Endodermal cell (in vitro differentiated cells): ENCODE results near the gene PRRC2B. TPM values are rescaled to one million over a fixed set of nuclear protein-coding genes. Genes with fewer than 3 reads are reported as not detected.

Source experiments
- DNase-seq: peaks from one replicate; pipeline ENCODE4 v3.0.0-alpha.2; 2017
- H3K27ac ChIP-seq: 2 replicates; pipeline ENCODE4 v1.5.1; 2013; ENCODE audit warnings: mild to moderate bottlenecking, low read depth, low read length, moderate library complexity
- H3K27me3 ChIP-seq: 2 replicates; pipeline ENCODE4 v1.6.1; 2013; ENCODE audit warnings: mild to moderate bottlenecking, low read length, moderate library complexity; ENCODE audit not compliant: insufficient read depth, control insufficient read depth, poor library complexity, severe bottlenecking
- H3K36me3 ChIP-seq: 2 replicates; pipeline ENCODE4 v1.7.0; 2013; ENCODE audit warnings: mild to moderate bottlenecking, low read length, moderate library complexity; ENCODE audit not compliant: control insufficient read depth, insufficient read depth
- H3K4me1 ChIP-seq: one replicate; pipeline ENCODE4 v1.7.0; 2013; ENCODE audit warnings: low read length; ENCODE audit not compliant: control insufficient read depth, insufficient read depth
- H3K4me3 ChIP-seq: 2 replicates; pipeline ENCODE4 v1.5.1; 2013; ENCODE audit warnings: mild to moderate bottlenecking, low read length, moderate library complexity
- H3K9ac ChIP-seq: 2 replicates; pipeline ENCODE4 v1.6.1; 2013; ENCODE audit warnings: mild to moderate bottlenecking, low read length, moderate library complexity; ENCODE audit not compliant: poor library complexity, severe bottlenecking; ENCODE audit errors: extremely low read depth
- H3K9me3 ChIP-seq: 2 replicates; pipeline ENCODE4 v1.6.1; 2013; ENCODE audit warnings: mild to moderate bottlenecking, low read length, moderate library complexity; ENCODE audit not compliant: control insufficient read depth
- H3K27ac Mint-ChIP-seq: 2 replicates; pipeline ENCODE4 v1.8.0; 2020; ENCODE audit warnings: mixed read lengths
- H3K27me3 Mint-ChIP-seq: 2 replicates; pipeline ENCODE4 v1.8.0; 2021; ENCODE audit warnings: mild to moderate bottlenecking, mixed read lengths; ENCODE audit not compliant: insufficient read depth
- H3K36me3 Mint-ChIP-seq: 2 replicates; pipeline ENCODE4 v1.8.0; 2020; ENCODE audit warnings: low read depth, mixed read lengths
- H3K4me1 Mint-ChIP-seq: 2 replicates; pipeline ENCODE4 v1.8.0; 2020; ENCODE audit warnings: mixed read lengths
- H3K4me3 Mint-ChIP-seq: 2 replicates; pipeline ENCODE4 v1.8.0; 2020; ENCODE audit warnings: mild to moderate bottlenecking, moderate library complexity, mixed read lengths
- H3K9me3 Mint-ChIP-seq: 2 replicates; pipeline ENCODE4 v1.8.0; 2020; ENCODE audit warnings: mild to moderate bottlenecking, mixed read lengths
- WGBS, 2 experiments: methylation state at CpG; one replicate each; pipeline versions ENCODE4 v1.1.5 to v1.1.7; 2013; ENCODE audit warnings: missing lambda C conversion rate in 2 of 2, mixed read lengths in 1 of 2; ENCODE audit not compliant: insufficient coverage in 1 of 2, insufficient read length in 1 of 2; 5-methylcytosine and 5-hydroxymethylcytosine counted together
- total RNA-seq, 2 donors: library from RNA; stranded (reverse); fragmentation: NEBNext Ultra II Directional in 1 of 2; extraction: Animal tissue kit (Norgen Biotek cat#: 25700) in 1 of 2; gene quantifications; 2 replicates in 1 of 2; 3 replicates in 1 of 2; pipeline ENCODE4 v1.2.1, GENCODE V29; 2021
- TF ChIP-seq, protein P1 (sequence below): fragments of 200-600 bp; sonication (generic); conservative IDR thresholded peaks from 2 replicates; pipeline ENCODE4 v1.5.0; 2021; ENCODE audit warnings: antibody characterized with exemption, mild to moderate bottlenecking

The PRRC2B gene
- total RNA-seq, 2 donors from 2014 or later: 309 to 334 TPM

DNA sequence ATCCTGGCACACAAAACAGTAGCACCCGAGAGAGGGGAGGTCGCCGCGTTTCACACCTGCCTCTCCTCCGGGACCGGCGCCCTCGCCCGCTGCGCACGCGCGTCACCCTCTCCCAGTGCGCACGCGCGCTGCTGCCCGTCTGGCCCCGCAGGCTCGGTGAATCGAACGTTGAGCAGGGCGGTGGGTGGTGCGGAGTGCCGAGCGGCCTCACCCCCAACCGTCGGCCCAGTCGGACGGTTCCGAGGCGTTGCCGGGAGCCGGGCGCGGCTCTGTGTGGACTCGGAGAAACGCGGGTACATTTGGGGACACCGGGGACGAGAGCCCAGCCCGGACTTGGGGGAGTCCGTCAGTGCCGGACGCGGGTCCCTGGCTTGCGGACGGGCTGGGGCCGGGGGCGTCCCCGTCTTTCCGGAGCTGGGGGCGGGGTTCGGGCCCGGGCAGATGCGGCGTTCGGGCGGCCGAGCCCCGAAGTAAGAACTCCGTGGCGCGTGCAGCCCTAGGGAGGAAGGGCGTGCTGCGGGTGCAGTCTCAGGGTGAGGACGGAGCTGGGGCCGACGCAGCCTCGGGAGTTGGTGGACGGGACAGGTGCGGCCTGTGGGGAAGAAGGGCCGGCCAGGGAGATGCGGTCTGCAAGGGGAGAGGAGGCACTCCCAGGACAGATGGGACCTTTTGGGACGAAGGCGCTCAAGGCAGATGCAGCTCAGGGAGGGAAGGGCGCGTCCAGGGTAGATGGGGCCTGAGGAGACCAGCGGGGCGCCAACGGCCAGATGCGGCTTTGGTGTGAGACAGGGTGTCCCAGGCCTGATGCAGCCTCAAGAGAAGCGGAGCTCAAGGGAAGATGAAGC, 109.1 kb downstream of the PRRC2B start, which contains the start of gene POMT1:
Gene POMT1, plus strand, starts transcription at position 138 of the 845 bp plus-strand sequence. CDS start 1,301 bp downstream, outside the sequence.
- peak within 1 kb of the TSS; percentile 91 for H3K27ac Mint-ChIP-seq
- H3K9me3 Mint-ChIP-seq: no peaks in the 10 kb centered on the region
- H3K4me1 Mint-ChIP-seq: peaks cover 15% of the 10 kb centered on the region
- no peaks in the 10 kb centered on the region for H3K27me3 ChIP-seq
- H3K4me3 ChIP-seq: peak within 1 kb of the TSS; percentile 86
- TF ChIP-seq, protein P1, sequence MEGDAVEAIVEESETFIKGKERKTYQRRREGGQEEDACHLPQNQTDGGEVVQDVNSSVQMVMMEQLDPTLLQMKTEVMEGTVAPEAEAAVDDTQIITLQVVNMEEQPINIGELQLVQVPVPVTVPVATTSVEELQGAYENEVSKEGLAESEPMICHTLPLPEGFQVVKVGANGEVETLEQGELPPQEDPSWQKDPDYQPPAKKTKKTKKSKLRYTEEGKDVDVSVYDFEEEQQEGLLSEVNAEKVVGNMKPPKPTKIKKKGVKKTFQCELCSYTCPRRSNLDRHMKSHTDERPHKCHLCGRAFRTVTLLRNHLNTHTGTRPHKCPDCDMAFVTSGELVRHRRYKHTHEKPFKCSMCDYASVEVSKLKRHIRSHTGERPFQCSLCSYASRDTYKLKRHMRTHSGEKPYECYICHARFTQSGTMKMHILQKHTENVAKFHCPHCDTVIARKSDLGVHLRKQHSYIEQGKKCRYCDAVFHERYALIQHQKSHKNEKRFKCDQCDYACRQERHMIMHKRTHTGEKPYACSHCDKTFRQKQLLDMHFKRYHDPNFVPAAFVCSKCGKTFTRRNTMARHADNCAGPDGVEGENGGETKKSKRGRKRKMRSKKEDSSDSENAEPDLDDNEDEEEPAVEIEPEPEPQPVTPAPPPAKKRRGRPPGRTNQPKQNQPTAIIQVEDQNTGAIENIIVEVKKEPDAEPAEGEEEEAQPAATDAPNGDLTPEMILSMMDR: no peak
- H3K4me1 ChIP-seq: peaks cover 10% of the 10 kb centered on the region
- H3K36me3 Mint-ChIP-seq: peaks cover 50% of the 10 kb centered on the region
- peak within 1 kb of the TSS; percentile 77 for H3K27ac ChIP-seq
- peaks cover 51% of the 10 kb centered on the region for H3K36me3 ChIP-seq
- peak within 1 kb of the TSS; percentile 87 for H3K4me3 Mint-ChIP-seq
- DNase-seq: peak; percentile 96
- no peaks in the 10 kb centered on the region for H3K9me3 ChIP-seq
- 1 to 3% methylated on average over 43 to 83 of the region's 83 CpGs for WGBS, 2 experiments
- peak within 1 kb of the TSS; percentile 69 for H3K9ac ChIP-seq
- no peaks in the 10 kb centered on the region for H3K27me3 Mint-ChIP-seq

DNA sequence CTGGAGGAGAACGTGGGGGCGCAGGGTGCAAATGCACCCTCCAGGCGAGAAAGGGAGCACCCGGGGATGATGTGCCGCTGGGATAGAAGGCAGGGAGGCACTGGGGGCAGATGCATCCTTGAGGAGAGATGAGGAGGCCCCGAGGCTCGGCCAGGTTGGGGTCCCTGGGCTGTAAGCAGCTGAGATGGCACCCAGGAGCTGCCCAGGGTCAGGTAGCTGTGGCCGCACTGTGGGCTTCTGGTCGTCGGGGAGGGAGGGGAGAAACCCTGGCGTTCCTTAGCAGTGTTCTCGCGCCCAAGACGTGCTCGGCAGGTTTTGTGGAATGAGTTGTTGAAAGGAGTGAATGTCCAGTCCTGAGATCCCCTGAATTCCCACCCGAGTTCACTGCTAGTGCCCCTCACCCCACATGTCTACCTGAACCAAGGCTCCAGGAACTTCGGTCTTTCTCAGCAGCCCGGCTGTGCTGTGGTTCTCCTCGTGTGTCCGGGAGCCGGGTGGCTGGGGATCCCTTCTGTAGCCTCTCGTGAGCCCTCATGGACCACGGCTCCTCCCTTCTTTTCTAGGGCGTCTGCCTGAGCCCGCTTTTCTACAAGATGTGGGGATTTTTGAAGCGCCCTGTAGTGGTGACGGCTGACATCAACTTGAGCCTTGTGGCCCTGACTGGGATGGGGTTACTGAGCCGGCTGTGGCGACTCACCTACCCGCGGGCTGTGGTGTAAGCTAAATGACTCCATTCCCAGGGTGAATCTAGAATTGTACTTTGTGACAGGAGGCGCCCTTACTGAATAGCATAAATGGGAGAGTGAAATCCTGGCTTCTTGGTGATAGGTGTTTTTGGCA, 110.0 kb downstream of the PRRC2B start:
- H3K36me3 Mint-ChIP-seq: peaks cover 46% of the 10 kb centered on the region
- Histone ChIP-seq H3K36me3 (peaks cover 46% of the 10 kb centered on the region), H3K9me3 (no peaks in the 10 kb centered on the region), H3K9ac (peak overlapping the region; percentile 69), H3K27me3 (peaks cover 5% of the 10 kb centered on the region), H3K4me1 (peaks cover 10% of the 10 kb centered on the region), H3K27ac (no peak overlapping the region), H3K4me3 (peak overlapping the region; percentile 86)
- H3K4me1 Mint-ChIP-seq: peaks cover 15% of the 10 kb centered on the region
- WGBS, 2 experiments: 60 to 80% methylated on average over 26 to 32 of the region's 32 CpGs
- TF ChIP-seq, protein P1: no peak
- DNase-seq: peak; percentile 70
- H3K9me3 Mint-ChIP-seq: no peaks in the 10 kb centered on the region
- H3K27me3 Mint-ChIP-seq: peaks cover 2% of the 10 kb centered on the region
- H3K27ac Mint-ChIP-seq: peak overlapping the region; percentile 50
- H3K4me3 Mint-ChIP-seq: peak overlapping the region; percentile 87

DNA sequence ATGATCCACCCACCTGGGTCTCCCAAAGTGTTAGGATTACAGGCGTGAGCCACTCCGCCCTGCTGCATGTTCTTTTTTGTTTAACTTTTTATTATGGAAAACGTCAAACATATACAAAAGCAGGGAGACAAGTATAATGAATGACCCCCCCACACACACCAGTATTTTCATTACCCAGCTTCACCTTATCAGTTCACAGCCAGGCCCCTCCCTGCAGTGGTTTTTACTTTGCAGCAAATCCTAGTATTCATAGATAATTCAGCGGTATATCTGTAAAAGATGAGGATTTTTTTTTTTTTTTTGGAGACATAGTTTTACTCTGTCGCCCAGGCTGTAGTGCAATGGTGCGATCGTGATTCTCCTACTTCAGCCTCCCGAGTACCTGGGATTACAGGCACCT, 111.1 kb downstream of the PRRC2B start:
- Histone ChIP-seq H3K9me3 (no peaks in the 10 kb centered on the region), H3K27me3 (peaks cover 17% of the 10 kb centered on the region), H3K4me1 (peaks cover 10% of the 10 kb centered on the region), H3K36me3 (peaks cover 43% of the 10 kb centered on the region), H3K4me3 (no peak overlapping the region), H3K27ac (no peak overlapping the region), H3K9ac (no peak overlapping the region)
- DNase-seq: no peak
- Mint-ChIP-seq H3K27ac (no peak overlapping the region), H3K36me3 (peaks cover 50% of the 10 kb centered on the region), H3K9me3 (no peaks in the 10 kb centered on the region), H3K4me3 (no peak overlapping the region), H3K4me1 (peaks cover 15% of the 10 kb centered on the region), H3K27me3 (peaks cover 9% of the 10 kb centered on the region)
- TF ChIP-seq, protein P1: no peak
- WGBS, 2 experiments: 92 to 100% methylated on average over 3 to 8 of the region's 8 CpGs
